HG02571 (cell line): ENCODE data around the gene SUN1.

Source experiments
- ATAC-seq: cut with Tn5 transposase; IDR thresholded peaks from one replicate; pipeline ENCODE4 v1.9.1; 2021; ENCODE audit warnings: mild to moderate bottlenecking, moderate library complexity; ENCODE audit not compliant: unreplicated experiment

SUN1 gene

GRCh38 chr7:888081-889024 lies 56.1 kb downstream of the SUN1 start:
- ATAC-seq: no peak

- ATAC-seq: no peak
Observed at GRCh38 chr7:889025-889390, 56.7 kb downstream of the SUN1 start.

- ATAC-seq: no peak
Observed at GRCh38 chr7:889391-889790, 57.1 kb downstream of the SUN1 start.

- ATAC-seq: no peak
Observed at GRCh38 chr7:890868-891267, 58.6 kb downstream of the SUN1 start.

- no peak for ATAC-seq
Observed at GRCh38 chr7:891291-891690, 59.0 kb downstream of the SUN1 start.

- no peak for ATAC-seq
Observed at GRCh38 chr7:891805-892204, 59.5 kb downstream of the SUN1 start.

GRCh38 chr7:892648-893593 lies 60.6 kb downstream of the SUN1 start:
- no peak for ATAC-seq

- ATAC-seq: no peak
Observed at GRCh38 chr7:893686-894085, 61.4 kb downstream of the SUN1 start.

GRCh38 chr7:894164-894867 lies 62.0 kb downstream of the SUN1 start:
- ATAC-seq: no peak

- no peak for ATAC-seq
Observed at GRCh38 chr7:894927-895450, 62.7 kb downstream of the SUN1 start.

GRCh38 chr7:895451-896052 lies 63.3 kb downstream of the SUN1 start:
- ATAC-seq: no peak

GRCh38 chr7:896346-897075 lies 64.2 kb downstream of the SUN1 start:
- no peak for ATAC-seq

- ATAC-seq: no peak
Observed at GRCh38 chr7:897086-897485, 64.8 kb downstream of the SUN1 start.

GRCh38 chr7:897771-898376 lies 65.6 kb downstream of the SUN1 start:
- ATAC-seq: no peak

GRCh38 chr7:898460-898854 lies 66.2 kb downstream of the SUN1 start:
- ATAC-seq: no peak

- ATAC-seq: no peak
Observed at GRCh38 chr7:898855-899681, 66.8 kb downstream of the SUN1 start.

- no peak for ATAC-seq
Observed at GRCh38 chr7:899806-900205, 67.5 kb downstream of the SUN1 start.

GRCh38 chr7:900331-901040 lies 68.2 kb downstream of the SUN1 start:
- ATAC-seq: no peak
